Stimulated activated effector memory CD8-positive, alpha-beta T cell treated with anti-CD3 and anti-CD28 coated beads, Interleukin-12 subunit alpha, Interleukin-12 subunit beta, amount 100 ng/mL, for 72 hours (primary cell): ENCODE results near the gene FIBCD1.

ENCODE experiments used
- ATAC-seq: fragments of 150-1000 bp; cut with Tn5 transposase; 2 replicates; pipeline ENCODE4 v1.10.0; 2021
- DNase-seq, 2 donors: peaks; one replicate each; pipeline ENCODE4 v3.0.0; 2021 to 2022; ENCODE audit warnings: low spot score in 2 of 2
- H3K27ac Mint-ChIP-seq: one replicate; pipeline ENCODE4 v1.8.0; 2022; ENCODE audit warnings: mild to moderate bottlenecking, mixed read lengths
- H3K36me3 Mint-ChIP-seq: one replicate; pipeline ENCODE4 v1.8.0; 2022; ENCODE audit warnings: mild to moderate bottlenecking, mixed read lengths
- H3K4me1 Mint-ChIP-seq: one replicate; pipeline ENCODE4 v1.8.0; 2022; ENCODE audit warnings: mixed read lengths
- H3K4me3 Mint-ChIP-seq: one replicate; pipeline ENCODE4 v1.8.0; 2022; ENCODE audit warnings: mild to moderate bottlenecking, mixed read lengths
- H3K9me3 Mint-ChIP-seq: one replicate; pipeline ENCODE4 v1.8.0; 2022; ENCODE audit warnings: mixed read lengths

FIBCD1 gene

DNA sequence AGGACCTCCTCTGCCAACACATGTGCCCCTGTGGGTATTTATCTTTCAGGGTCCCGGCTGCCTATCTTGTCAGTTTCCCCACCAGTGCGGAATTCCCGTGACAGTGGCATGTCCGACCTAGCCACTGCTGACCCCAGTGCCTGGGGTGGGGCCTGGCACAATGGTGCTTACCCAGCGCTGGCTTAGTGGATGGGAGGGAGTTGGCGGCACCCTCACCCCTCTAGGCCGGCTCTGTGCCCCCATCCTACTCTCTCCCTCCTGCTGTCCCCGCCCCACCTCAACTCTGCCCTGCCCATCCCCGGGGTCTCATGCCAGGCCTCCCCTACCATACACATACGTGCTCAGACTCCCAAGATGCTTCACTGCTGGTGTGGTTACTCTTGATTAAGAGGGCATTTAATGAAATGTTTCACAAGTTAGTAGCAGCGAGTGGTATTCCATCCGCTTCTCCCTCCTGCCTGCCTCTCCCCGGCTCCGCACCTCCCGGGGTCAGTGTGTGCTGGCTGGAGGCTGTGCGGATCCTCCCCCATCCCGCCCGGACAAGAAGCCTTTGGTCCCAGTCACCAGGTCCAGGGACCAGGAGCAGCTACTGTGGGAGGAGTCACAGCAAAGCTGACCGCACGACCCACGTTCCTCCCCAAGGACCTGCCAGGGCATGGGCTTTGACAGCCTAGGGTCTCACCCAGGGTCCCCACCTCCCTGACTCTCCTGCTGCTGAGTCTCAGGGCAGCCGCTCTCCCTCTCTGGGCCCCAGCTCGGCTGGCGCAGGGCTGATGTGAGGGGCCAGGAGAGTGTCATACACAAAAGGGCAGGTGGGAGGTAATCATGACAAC is 32.9 kb downstream of the FIBCD1 start:
- H3K9me3 Mint-ChIP-seq: no peaks in the 10 kb centered on the region
- no peaks in the 10 kb centered on the region for H3K4me1 Mint-ChIP-seq
- H3K4me3 Mint-ChIP-seq: no peak overlapping the region
- H3K36me3 Mint-ChIP-seq: no peaks in the 10 kb centered on the region
- DNase-seq (no peak), ATAC-seq (no peak)
- H3K27ac Mint-ChIP-seq: no peak overlapping the region

DNA sequence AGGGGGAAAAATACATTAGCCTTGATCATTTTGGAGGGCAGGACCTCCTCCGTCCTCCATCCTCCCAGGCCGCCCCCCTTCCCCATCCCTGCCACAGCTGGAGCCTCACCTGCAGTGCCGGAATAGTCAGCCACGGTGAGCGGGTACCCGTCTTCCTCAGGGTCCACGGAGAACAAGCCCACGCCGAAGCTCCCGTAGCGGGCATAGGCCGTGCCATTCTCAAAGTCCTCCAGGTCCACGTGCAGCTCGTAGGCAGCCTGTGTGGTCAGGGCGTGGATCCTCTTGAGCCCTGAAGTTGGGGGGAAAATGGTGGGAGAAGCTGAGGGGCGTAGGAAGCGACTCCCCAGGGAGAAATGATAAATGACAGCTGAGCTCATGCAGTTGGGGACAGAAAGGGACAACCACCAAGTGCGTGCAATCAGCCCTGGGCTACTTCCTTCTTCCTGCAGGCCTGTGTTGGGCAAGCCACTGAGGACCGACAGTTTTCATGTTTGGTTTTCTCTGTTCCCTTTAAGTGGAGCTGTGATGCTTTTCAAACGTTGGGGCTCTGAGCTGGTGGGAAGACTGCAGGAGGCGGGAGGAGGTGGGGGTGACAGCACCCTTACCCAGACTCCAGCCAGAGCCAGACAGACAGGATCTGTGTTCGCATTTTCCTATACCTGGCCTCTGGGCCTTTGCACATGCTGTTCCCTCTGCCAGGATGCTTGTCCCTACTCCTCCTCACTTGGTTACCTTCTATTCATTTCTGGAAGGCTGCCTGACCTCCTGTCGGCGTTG is 33.7 kb downstream of the FIBCD1 start:
- Mint-ChIP-seq H3K27ac (no peak overlapping the region), H3K9me3 (no peaks in the 10 kb centered on the region), H3K4me3 (no peak overlapping the region), H3K4me1 (no peaks in the 10 kb centered on the region), H3K36me3 (no peaks in the 10 kb centered on the region)
- ATAC-seq: no peak
- no peak for DNase-seq

GRCh38 chr9:130904070-130905044 is 34.7 kb downstream of the FIBCD1 start:
- no peak overlapping the region for H3K27ac Mint-ChIP-seq

GRCh38 chr9:130903194-130904069 is 35.6 kb downstream of the FIBCD1 start:
- H3K4me1 Mint-ChIP-seq: no peaks in the 10 kb centered on the region
- no peak for DNase-seq
- no peaks in the 10 kb centered on the region for H3K36me3 Mint-ChIP-seq
- no peak for ATAC-seq
- H3K4me3 Mint-ChIP-seq: no peak overlapping the region
- no peaks in the 10 kb centered on the region for H3K9me3 Mint-ChIP-seq
- H3K27ac Mint-ChIP-seq: no peak overlapping the region

More at GRCh38 chr9:130904070-130905044, 34.7 kb downstream of the FIBCD1 start:
- H3K36me3 Mint-ChIP-seq: no peaks in the 10 kb centered on the region
- no peak overlapping the region for H3K4me3 Mint-ChIP-seq
- ATAC-seq (no peak), DNase-seq (no peak)
- no peaks in the 10 kb centered on the region for H3K4me1 Mint-ChIP-seq
- H3K9me3 Mint-ChIP-seq: no peaks in the 10 kb centered on the region

DNA sequence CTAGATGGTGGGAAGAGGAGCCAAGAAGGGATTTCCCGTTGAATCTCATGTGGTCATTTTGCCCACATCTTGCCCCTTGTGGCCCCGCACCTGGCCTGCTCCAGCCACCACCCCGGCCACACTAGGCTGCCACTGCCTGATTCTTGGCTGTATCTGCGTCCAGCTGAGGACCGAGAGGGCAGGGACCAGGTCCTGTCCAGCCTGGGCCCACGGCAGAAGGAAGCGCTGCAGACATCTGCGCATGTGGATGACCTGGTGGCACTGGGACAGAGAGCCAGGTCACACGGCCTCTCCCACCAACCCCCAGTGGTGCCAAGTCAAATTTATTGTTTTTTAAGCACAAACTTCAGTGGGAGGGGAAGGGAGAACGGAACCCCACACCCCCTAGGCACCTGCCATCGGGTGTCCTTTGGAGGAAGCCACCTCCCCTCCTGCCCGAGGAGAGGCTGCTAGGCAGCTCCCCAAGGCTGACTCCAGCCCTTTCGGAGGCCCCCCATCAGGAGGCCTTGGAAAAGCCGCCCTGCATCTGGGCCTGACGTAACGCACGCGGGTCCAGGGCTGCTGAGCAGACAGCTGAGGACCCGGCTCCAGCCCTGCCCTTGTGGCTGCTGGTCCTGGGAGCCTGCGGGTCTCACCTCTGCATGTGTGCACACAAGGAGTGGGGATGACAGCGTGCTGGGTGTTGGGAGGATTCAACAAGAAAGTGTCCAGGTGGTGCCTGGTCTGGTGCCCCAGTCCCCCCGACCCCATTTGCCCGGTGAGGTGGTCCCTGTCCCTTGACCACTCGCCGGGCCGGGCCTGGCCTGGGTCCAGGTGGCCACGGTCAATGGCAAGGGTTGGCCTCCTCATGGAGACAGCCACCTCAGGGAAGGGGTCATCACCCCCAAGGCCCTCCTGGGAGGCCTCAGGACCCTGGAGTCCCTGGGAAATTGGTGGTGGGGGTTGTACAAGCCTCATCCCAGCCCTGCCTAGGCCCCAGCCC is 36.6 kb downstream of the FIBCD1 start:
- no peaks in the 10 kb centered on the region for H3K36me3 Mint-ChIP-seq
- DNase-seq: no peak
- no peak overlapping the region for H3K4me3 Mint-ChIP-seq
- H3K9me3 Mint-ChIP-seq: no peaks in the 10 kb centered on the region
- no peak for ATAC-seq
- no peaks in the 10 kb centered on the region for H3K4me1 Mint-ChIP-seq
- H3K27ac Mint-ChIP-seq: no peak overlapping the region

DNA sequence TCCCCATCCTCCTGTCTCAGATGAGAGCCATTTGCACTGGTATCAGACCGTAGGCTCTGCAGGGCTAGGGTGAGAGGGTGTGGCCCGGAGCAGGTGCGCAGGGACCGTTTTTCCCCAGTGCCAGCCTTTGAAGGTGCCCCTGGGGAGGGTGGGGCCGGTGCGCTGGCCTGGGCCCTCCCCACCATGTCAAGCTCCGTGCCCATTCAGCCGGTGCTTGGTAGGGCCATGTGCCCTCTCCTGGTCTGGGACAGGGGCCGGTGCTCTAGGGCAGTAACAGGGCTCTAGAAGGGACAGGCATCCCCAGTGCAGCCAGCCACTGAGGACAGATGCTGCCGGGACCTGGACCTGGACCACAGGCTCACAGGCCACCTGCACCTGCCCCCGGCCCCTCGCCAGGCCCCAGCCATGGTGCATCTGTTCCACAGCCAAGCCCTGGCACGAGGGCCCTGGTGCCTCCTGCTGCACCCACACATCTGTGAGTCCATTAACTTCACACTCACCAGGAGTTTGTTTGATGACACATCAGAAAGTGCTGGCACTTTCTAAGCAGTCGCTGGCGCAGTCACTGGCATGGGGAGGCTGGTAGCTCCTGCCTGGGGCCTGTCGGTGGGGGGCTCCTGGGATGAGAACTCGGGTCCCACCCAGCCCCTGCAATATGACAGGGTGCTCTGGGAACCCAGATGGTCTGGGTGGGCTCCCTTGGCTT is 37.4 kb downstream of the FIBCD1 start:
- Mint-ChIP-seq H3K27ac (no peak overlapping the region), H3K36me3 (no peaks in the 10 kb centered on the region), H3K9me3 (no peaks in the 10 kb centered on the region), H3K4me3 (no peak overlapping the region), H3K4me1 (no peaks in the 10 kb centered on the region)
- DNase-seq (no peak), ATAC-seq (no peak)

GRCh38 chr9:130900701-130901497 is 38.1 kb downstream of the FIBCD1 start:
- H3K36me3 Mint-ChIP-seq: no peaks in the 10 kb centered on the region
- no peaks in the 10 kb centered on the region for H3K9me3 Mint-ChIP-seq
- DNase-seq (no peak), ATAC-seq (no peak)
- no peak overlapping the region for H3K4me3 Mint-ChIP-seq
- H3K27ac Mint-ChIP-seq: no peak overlapping the region
- H3K4me1 Mint-ChIP-seq: no peaks in the 10 kb centered on the region

- Mint-ChIP-seq H3K9me3 (no peaks in the 10 kb centered on the region), H3K36me3 (no peaks in the 10 kb centered on the region), H3K4me1 (no peaks in the 10 kb centered on the region), H3K27ac (no peak overlapping the region), H3K4me3 (no peak overlapping the region)
- ATAC-seq (no peak), DNase-seq (no peak)
Observed at GRCh38 chr9:130899051-130899748, 39.8 kb downstream of the FIBCD1 start.

DNA sequence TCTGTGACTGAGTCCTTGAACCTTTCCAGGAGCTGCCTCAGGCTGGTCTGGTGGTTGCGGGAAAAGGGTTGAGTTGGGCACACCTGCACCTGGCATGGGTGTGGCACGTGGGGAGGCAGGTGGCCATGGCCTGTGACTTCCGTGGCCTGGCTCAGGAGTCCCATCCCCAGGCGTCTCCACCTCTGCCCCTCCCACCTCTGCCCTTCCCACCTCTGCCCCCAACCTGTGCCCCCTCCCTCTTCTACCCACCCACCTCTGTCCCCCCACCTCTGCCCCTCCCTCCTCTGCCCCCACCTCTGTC is 40.5 kb downstream of the FIBCD1 start:
- Mint-ChIP-seq H3K4me3 (no peak overlapping the region), H3K36me3 (no peaks in the 10 kb centered on the region), H3K9me3 (no peaks in the 10 kb centered on the region), H3K27ac (no peak overlapping the region), H3K4me1 (no peaks in the 10 kb centered on the region)
- no peak for ATAC-seq
- no peak for DNase-seq

DNA sequence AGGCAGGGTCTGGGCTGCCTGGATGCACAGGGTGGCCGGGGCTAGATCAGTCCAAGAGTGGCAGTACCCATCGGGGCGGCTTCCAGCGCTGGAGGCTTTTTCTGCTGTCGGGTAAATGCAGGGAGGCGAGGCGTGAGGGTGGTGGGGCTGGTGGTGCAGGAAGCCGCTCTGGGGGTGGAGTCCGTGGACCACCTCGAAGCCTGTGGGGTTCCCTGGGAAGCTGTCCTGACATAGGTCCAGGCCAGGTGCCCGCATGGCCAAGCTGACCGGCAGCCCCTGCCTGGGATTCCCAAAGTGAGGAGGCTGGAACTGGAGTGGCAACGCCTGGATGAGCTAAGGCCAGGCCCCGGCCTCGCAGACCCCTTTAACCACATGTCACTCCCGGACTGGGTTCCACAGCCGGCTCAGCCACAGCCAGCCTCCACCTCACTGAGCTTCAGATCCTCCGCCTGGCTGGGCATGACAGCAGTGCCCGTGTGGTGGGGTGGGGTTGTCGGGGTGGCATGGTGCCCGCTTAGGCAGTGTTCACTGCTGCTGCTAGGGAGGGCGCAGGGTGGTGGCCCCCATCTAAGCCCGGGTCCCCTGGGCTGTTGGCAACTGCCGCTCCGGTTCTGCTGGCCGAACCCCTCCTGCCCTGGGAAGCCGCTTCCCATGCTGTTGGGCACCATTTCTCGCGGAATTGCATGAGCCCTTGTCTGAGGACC is 41.0 kb downstream of the FIBCD1 start:
- ATAC-seq (no peak), DNase-seq (no peak)
- H3K27ac Mint-ChIP-seq: no peak overlapping the region
- H3K9me3 Mint-ChIP-seq: no peaks in the 10 kb centered on the region
- no peaks in the 10 kb centered on the region for H3K4me1 Mint-ChIP-seq
- H3K36me3 Mint-ChIP-seq: no peaks in the 10 kb centered on the region
- no peak overlapping the region for H3K4me3 Mint-ChIP-seq

GRCh38 chr9:130897105-130897751 is 41.8 kb downstream of the FIBCD1 start:
- ATAC-seq (no peak), DNase-seq (no peak)
- Mint-ChIP-seq H3K27ac (no peak overlapping the region), H3K36me3 (no peaks in the 10 kb centered on the region), H3K4me1 (no peaks in the 10 kb centered on the region), H3K4me3 (no peak overlapping the region), H3K9me3 (no peaks in the 10 kb centered on the region)
